Neuron (in vitro differentiated cells): ENCODE measurements around the gene DUSP3.

Experiments used
- H2AFZ ChIP-seq: one replicate; pipeline ENCODE4 v1.6.1; 2013; ENCODE audit warnings: low read depth, mild to moderate bottlenecking, inconsistent platforms, low read length, moderate library complexity
- H3K27me3 ChIP-seq: one replicate; pipeline ENCODE4 v1.6.1; 2013; ENCODE audit warnings: low read length; ENCODE audit not compliant: insufficient read depth
- H3K36me3 ChIP-seq: one replicate; pipeline ENCODE4 v1.6.1; 2013; ENCODE audit warnings: low read length; ENCODE audit not compliant: insufficient read depth
- H3K4me1 ChIP-seq: one replicate; pipeline ENCODE4 v1.6.1; 2013; ENCODE audit warnings: low read length; ENCODE audit not compliant: insufficient read depth
- H3K4me3 ChIP-seq: 2 replicates; pipeline ENCODE4 v1.5.1; 2013; ENCODE audit warnings: mild to moderate bottlenecking, low read length, moderate library complexity
- H3K9me3 ChIP-seq: one replicate; pipeline ENCODE4 v1.6.1; 2013; ENCODE audit warnings: low read length

The DUSP3 gene

GRCh38 chr17:43728081-43728480 lies 50.7 kb downstream of the DUSP3 start:
- H3K27me3 ChIP-seq: no peaks in the 10 kb centered on the region
- H3K9me3 ChIP-seq: no peaks in the 10 kb centered on the region
- H3K36me3 ChIP-seq: no peaks in the 10 kb centered on the region
- no peak overlapping the region for H3K4me3 ChIP-seq
- no peak overlapping the region for H2AFZ ChIP-seq
- peaks cover 6% of the 10 kb centered on the region for H3K4me1 ChIP-seq

- no peaks in the 10 kb centered on the region for H3K27me3 ChIP-seq
- no peaks in the 10 kb centered on the region for H3K36me3 ChIP-seq
- H3K9me3 ChIP-seq: no peaks in the 10 kb centered on the region
- H3K4me1 ChIP-seq: peaks cover 4% of the 10 kb centered on the region
- H2AFZ ChIP-seq: no peak overlapping the region
- no peak overlapping the region for H3K4me3 ChIP-seq
Measured at GRCh38 chr17:43723697-43724359, 54.9 kb downstream of the DUSP3 start.

GRCh38 chr17:43722870-43723665 lies 55.7 kb downstream of the DUSP3 start:
- H3K27me3 ChIP-seq: peaks cover 2% of the 10 kb centered on the region
- no peaks in the 10 kb centered on the region for H3K9me3 ChIP-seq
- H3K36me3 ChIP-seq: no peaks in the 10 kb centered on the region
- H2AFZ ChIP-seq: no peak overlapping the region
- peaks cover 4% of the 10 kb centered on the region for H3K4me1 ChIP-seq
- no peak overlapping the region for H3K4me3 ChIP-seq

GRCh38 chr17:43722269-43722619 lies 56.5 kb downstream of the DUSP3 start:
- peaks cover 4% of the 10 kb centered on the region for H3K4me1 ChIP-seq
- peaks cover 2% of the 10 kb centered on the region for H3K27me3 ChIP-seq
- no peak overlapping the region for H2AFZ ChIP-seq
- H3K9me3 ChIP-seq: no peaks in the 10 kb centered on the region
- H3K4me3 ChIP-seq: no peak overlapping the region
- H3K36me3 ChIP-seq: no peaks in the 10 kb centered on the region

- Histone ChIP-seq H3K4me3 (no peak overlapping the region), H3K36me3 (no peaks in the 10 kb centered on the region), H3K9me3 (no peaks in the 10 kb centered on the region), H2AFZ (no peak overlapping the region), H3K27me3 (peaks cover 2% of the 10 kb centered on the region), H3K4me1 (peaks cover 4% of the 10 kb centered on the region)
Measured at GRCh38 chr17:43721537-43722268, 57.1 kb downstream of the DUSP3 start.

- Histone ChIP-seq H3K27me3 (peaks cover 7% of the 10 kb centered on the region), H3K9me3 (no peaks in the 10 kb centered on the region), H3K4me1 (peaks cover 4% of the 10 kb centered on the region), H3K4me3 (no peak overlapping the region), H3K36me3 (no peaks in the 10 kb centered on the region), H2AFZ (no peak overlapping the region)
Measured at GRCh38 chr17:43720311-43721060, 58.3 kb downstream of the DUSP3 start.

GRCh38 chr17:43719578-43719977 lies 59.2 kb downstream of the DUSP3 start:
- no peak overlapping the region for H3K4me3 ChIP-seq
- H3K36me3 ChIP-seq: no peaks in the 10 kb centered on the region
- H2AFZ ChIP-seq: no peak overlapping the region
- peaks cover 4% of the 10 kb centered on the region for H3K4me1 ChIP-seq
- peaks cover 16% of the 10 kb centered on the region for H3K27me3 ChIP-seq
- no peaks in the 10 kb centered on the region for H3K9me3 ChIP-seq

- Histone ChIP-seq H3K9me3 (no peaks in the 10 kb centered on the region), H3K4me1 (peaks cover under 1% of the 10 kb centered on the region), H3K36me3 (no peaks in the 10 kb centered on the region), H3K27me3 (peaks cover 25% of the 10 kb centered on the region), H3K4me3 (no peak overlapping the region), H2AFZ (no peak overlapping the region)
Measured at GRCh38 chr17:43718544-43718943, 60.2 kb downstream of the DUSP3 start.

GRCh38 chr17:43717913-43718312 lies 60.9 kb downstream of the DUSP3 start:
- peaks cover 4% of the 10 kb centered on the region for H3K4me1 ChIP-seq
- H3K36me3 ChIP-seq: no peaks in the 10 kb centered on the region
- H3K4me3 ChIP-seq: no peak overlapping the region
- H2AFZ ChIP-seq: no peak overlapping the region
- no peaks in the 10 kb centered on the region for H3K9me3 ChIP-seq
- peaks cover 31% of the 10 kb centered on the region for H3K27me3 ChIP-seq
